Panc1 (cell line): Measurements from ENCODE around the gene LIPT2.

Experiments
- CTCF ChIP-seq: fragments of 450-650 bp; IDR thresholded peaks from 2 replicates; pipeline ENCODE4 v1.5.1; 2017; ENCODE audit warnings: mild to moderate bottlenecking
- POLR2AphosphoS5 ChIP-seq: IDR thresholded peaks from 2 replicates; pipeline ENCODE4 v1.6.1; 2012; ENCODE audit warnings: mild to moderate bottlenecking, low read depth, low read length, moderate library complexity
- TCF7L2 ChIP-seq: IDR thresholded peaks from 2 replicates; pipeline ENCODE4 v1.6.1; 2011; ENCODE audit warnings: mild to moderate bottlenecking, low read depth, low read length, inconsistent platforms

GRCh38 chr11:74490941-74491340, 2.6 kb downstream of the LIPT2 start:
- TF ChIP-seq CTCF (no peak), POLR2AphosphoS5 (no peak), TCF7L2 (no peak)
